ENCODE measurements around the gene ERP29.

ERP29 gene

GRCh38 chr12:112061137-112061536, 47.9 kb downstream of the ERP29 start:
- TF ChIP-seq, protein P1, sequence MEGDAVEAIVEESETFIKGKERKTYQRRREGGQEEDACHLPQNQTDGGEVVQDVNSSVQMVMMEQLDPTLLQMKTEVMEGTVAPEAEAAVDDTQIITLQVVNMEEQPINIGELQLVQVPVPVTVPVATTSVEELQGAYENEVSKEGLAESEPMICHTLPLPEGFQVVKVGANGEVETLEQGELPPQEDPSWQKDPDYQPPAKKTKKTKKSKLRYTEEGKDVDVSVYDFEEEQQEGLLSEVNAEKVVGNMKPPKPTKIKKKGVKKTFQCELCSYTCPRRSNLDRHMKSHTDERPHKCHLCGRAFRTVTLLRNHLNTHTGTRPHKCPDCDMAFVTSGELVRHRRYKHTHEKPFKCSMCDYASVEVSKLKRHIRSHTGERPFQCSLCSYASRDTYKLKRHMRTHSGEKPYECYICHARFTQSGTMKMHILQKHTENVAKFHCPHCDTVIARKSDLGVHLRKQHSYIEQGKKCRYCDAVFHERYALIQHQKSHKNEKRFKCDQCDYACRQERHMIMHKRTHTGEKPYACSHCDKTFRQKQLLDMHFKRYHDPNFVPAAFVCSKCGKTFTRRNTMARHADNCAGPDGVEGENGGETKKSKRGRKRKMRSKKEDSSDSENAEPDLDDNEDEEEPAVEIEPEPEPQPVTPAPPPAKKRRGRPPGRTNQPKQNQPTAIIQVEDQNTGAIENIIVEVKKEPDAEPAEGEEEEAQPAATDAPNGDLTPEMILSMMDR (IDR thresholded peaks at IDR 0.05; ENCODE audit: extremely low read depth, missing control alignments) = no peak
- DNase-seq (ENCODE audit: low spot score) = no peak

DNA sequence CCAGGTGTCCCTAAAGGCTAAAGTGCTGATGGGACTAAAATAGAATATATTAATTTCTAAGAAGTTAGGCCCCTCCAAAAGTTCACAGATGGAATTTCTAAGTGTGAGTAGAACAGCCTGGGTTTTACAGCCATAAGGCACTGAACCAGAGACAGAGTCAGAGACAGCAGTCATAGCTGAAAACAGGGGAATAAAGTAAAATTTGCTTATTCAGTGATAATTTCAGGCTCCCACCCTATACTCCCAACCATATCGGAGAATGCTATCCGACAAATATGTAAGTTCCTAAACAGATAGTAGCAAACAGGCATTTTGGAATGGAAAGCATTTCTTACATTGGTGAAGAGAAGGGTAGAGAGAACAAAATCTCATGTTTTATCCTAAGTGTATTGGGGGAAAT, 50.0 kb downstream of the ERP29 start:
- TF ChIP-seq, protein P1 (IDR thresholded peaks at IDR 0.05; ENCODE audit: extremely low read depth, missing control alignments) = no peak
- no peak for DNase-seq (ENCODE audit: low spot score)

- no peak for DNase-seq (ENCODE audit: low spot score)
- TF ChIP-seq, protein P1 (IDR thresholded peaks at IDR 0.05; ENCODE audit: extremely low read depth, missing control alignments) = no peak
These were observed 53.3 kb downstream of the ERP29 start for GRCh38 chr12:112066566-112066965.
